ENCODE measurements around the gene DCTN4. TPM values are rescaled to one million over a fixed set of nuclear protein-coding genes. Genes with fewer than 3 reads are reported as not detected.

Gene DCTN4
- total RNA-seq, 1 experiment from 2014 or later: 40.5 TPM

DNA sequence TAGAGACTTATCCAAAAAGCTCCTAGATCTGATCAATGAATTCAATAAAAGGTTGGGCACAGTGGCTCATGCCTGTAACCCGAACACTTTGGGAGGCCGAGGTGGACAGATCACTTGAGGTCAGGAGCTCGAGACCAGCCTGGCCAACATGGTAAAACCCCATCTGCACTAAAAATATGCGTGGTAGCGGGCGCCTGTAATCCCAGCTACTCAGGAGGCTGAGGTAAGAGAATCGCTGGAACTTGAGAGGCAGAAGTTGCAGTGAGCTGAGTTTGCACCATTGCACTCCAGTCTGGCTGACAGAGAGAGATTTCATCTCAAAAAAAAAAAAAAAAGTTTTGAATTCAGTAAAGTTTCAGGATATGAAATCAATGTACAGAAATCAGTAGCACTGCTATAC is 20.0 kb downstream of the DCTN4 start:
- H3F3A ChIP-seq (ENCODE audit: low read length, unreplicated experiment): no peaks in the 10 kb centered on the region
- H4K20me1 ChIP-seq (ENCODE audit: low read length): peaks cover 15% of the 10 kb centered on the region; the same call in 1 of the 2 replicates
- TF ChIP-seq EZH2phosphoT487 (IDR thresholded peaks at IDR 0.05; ENCODE audit: borderline replicate concordance, low read length) (no peak), EZH2 (IDR thresholded peaks at IDR 0.05; ENCODE audit: low read length, unreplicated experiment) (no peak)
- TF ChIP-seq, protein P1, sequence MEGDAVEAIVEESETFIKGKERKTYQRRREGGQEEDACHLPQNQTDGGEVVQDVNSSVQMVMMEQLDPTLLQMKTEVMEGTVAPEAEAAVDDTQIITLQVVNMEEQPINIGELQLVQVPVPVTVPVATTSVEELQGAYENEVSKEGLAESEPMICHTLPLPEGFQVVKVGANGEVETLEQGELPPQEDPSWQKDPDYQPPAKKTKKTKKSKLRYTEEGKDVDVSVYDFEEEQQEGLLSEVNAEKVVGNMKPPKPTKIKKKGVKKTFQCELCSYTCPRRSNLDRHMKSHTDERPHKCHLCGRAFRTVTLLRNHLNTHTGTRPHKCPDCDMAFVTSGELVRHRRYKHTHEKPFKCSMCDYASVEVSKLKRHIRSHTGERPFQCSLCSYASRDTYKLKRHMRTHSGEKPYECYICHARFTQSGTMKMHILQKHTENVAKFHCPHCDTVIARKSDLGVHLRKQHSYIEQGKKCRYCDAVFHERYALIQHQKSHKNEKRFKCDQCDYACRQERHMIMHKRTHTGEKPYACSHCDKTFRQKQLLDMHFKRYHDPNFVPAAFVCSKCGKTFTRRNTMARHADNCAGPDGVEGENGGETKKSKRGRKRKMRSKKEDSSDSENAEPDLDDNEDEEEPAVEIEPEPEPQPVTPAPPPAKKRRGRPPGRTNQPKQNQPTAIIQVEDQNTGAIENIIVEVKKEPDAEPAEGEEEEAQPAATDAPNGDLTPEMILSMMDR (conservative IDR thresholded peaks at IDR 0.05; ENCODE audit: low read depth, low read length): no peak

DNA sequence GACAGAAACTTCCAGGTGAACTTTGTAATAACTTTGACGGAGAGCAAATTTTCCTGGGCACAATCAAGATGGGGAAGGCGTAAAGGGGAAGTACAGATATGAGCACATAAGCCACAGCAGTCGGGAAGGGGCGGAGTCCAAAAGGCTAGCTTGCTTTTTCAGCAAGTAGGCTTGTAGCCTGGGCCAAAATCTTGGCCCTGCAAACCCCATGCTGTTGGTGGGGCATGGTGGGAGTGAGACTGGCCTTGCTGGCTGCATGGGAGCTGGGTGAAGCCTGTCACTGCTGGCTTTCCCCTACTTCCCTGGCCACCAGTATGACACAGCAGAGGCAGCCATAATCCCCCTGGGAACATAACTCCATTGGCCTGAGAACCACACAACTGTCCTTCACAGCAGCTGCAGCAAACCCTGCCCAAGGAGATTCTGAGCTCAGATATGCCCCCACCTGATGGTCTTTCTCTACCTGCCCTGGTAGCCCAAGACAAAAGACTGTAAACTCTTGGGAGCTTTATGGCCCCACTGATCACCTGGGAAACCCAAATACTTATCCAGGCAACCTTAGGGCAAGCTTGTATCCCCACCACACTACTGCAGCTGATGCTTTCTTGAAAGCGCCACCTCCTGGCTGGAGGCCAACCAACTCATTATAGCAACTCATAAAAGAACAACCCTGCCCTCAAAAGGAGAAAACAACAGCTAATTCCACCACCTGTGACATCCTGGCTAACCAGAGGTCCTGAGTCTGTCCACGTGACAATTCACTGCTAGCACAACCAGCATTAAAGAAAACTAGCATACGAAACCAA is 24.0 kb downstream of the DCTN4 start:
- intact Hi-C loops (cut with micrococcal nuclease): no loop called here
- no peaks in the 10 kb centered on the region for H3F3A ChIP-seq (ENCODE audit: low read length, unreplicated experiment)
- DNase-seq: peak; percentile 14
- POLR2A ChIA-PET (ENCODE audit: unreplicated experiment): no interaction called here
- H3K79me2 ChIP-seq (ENCODE audit: low read length): peaks cover 60% of the 10 kb centered on the region
- H3K9ac ChIP-seq (ENCODE audit: low read length): no peak overlapping the region
- H3K27me3 ChIP-seq (ENCODE audit: low read length): no peaks in the 10 kb centered on the region
- no peaks in the 10 kb centered on the region for H3K9me3 ChIP-seq (ENCODE audit: low read length)
- no peaks in the 10 kb centered on the region for H3K4me1 ChIP-seq (ENCODE audit: insufficient read depth, low read length)
- CTCF ChIA-PET: no interaction called here
- peaks cover 15% of the 10 kb centered on the region; the same call in 1 of the 2 replicates for H4K20me1 ChIP-seq (ENCODE audit: low read length)
- TF ChIP-seq EZH2 (IDR thresholded peaks at IDR 0.05; ENCODE audit: low read length, unreplicated experiment) (no peak), EZH2phosphoT487 (IDR thresholded peaks at IDR 0.05; ENCODE audit: borderline replicate concordance, low read length) (no peak)
- TF ChIP-seq, protein P1 (conservative IDR thresholded peaks at IDR 0.05; ENCODE audit: low read depth, low read length): no peak; the same call in 1 of the 2 replicates
- ATAC-seq: no peak
- H3K4me2 ChIP-seq (ENCODE audit: low read length): no peak overlapping the region
- H3K9me2 ChIP-seq (replicated peaks; ENCODE audit: low read length): no peaks in the 10 kb centered on the region
- no peak overlapping the region for H3K27ac ChIP-seq (ENCODE audit: low read length)
- BruUV-seq (replicated peaks): no TSS peak
- H3K4me3 ChIP-seq (ENCODE audit: low read length): no peak overlapping the region
- no peak overlapping the region for H2AFZ ChIP-seq (ENCODE audit: low read length)
- H3K36me3 ChIP-seq (ENCODE audit: low read depth, low read length): peaks cover 41% of the 10 kb centered on the region

More for the DNA sequence above, 20.0 kb downstream of the DCTN4 start:
- intact Hi-C loops (cut with micrococcal nuclease): no loop called here
- POLR2A ChIA-PET (ENCODE audit: unreplicated experiment): no interaction called here
- H3K9me3 ChIP-seq (ENCODE audit: low read length): no peaks in the 10 kb centered on the region
- no peak for DNase-seq
- no peak overlapping the region for H2AFZ ChIP-seq (ENCODE audit: low read length)
- H3K36me3 ChIP-seq (ENCODE audit: low read depth, low read length): peaks cover 19% of the 10 kb centered on the region
- CTCF ChIA-PET: no interaction called here
- no peak for ATAC-seq
- H3K79me2 ChIP-seq (ENCODE audit: low read length): peaks cover 79% of the 10 kb centered on the region
- no peak overlapping the region for H3K4me2 ChIP-seq (ENCODE audit: low read length)
- no peak overlapping the region for H3K4me3 ChIP-seq (ENCODE audit: low read length)
- H3K27ac ChIP-seq (ENCODE audit: low read length): no peak overlapping the region
- no TSS peak for BruUV-seq (replicated peaks)
- H3K9ac ChIP-seq (ENCODE audit: low read length): no peak overlapping the region
- H3K9me2 ChIP-seq (replicated peaks; ENCODE audit: low read length): no peaks in the 10 kb centered on the region
- H3K4me1 ChIP-seq (ENCODE audit: insufficient read depth, low read length): no peaks in the 10 kb centered on the region
- H3K27me3 ChIP-seq (ENCODE audit: low read length): no peaks in the 10 kb centered on the region

DNA sequence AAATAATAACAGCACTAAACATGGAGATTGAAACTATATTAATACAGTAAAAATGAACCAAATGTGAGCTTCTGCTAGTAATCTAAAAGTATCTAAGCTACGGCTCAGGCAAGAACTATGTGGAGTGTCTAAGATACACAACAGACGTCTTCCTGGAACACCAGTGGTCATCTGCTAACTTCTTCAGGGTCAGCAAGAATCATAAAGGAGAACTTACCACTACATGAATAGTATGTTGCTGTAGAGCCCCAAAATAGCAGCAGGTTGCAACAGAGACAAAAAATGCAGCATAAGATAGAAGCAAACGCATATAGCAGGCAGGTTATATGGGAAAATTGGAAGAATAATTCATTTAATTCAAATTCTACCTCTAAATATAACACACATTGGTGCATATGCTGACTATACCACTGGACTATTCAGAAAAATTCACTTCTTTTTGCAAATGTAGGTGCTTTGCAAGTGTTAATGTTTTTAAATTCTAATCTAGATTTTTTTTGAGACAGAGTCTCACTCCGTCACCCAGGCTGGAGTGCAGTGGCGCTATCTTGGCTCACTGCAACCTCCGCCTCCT is 27.1 kb downstream of the DCTN4 start:
- no peak overlapping the region for H2AFZ ChIP-seq (ENCODE audit: low read length)
- H3F3A ChIP-seq (ENCODE audit: low read length, unreplicated experiment): no peaks in the 10 kb centered on the region
- no peaks in the 10 kb centered on the region for H3K9me2 ChIP-seq (replicated peaks; ENCODE audit: low read length)
- no peak overlapping the region for H3K27ac ChIP-seq (ENCODE audit: low read length)
- BruUV-seq (replicated peaks): no TSS peak
- no peaks in the 10 kb centered on the region for H3K4me1 ChIP-seq (ENCODE audit: insufficient read depth, low read length)
- H3K27me3 ChIP-seq (ENCODE audit: low read length): no peaks in the 10 kb centered on the region
- H3K4me2 ChIP-seq (ENCODE audit: low read length): no peak overlapping the region
- TF ChIP-seq EZH2 (IDR thresholded peaks at IDR 0.05; ENCODE audit: low read length, unreplicated experiment) (no peak), EZH2phosphoT487 (IDR thresholded peaks at IDR 0.05; ENCODE audit: borderline replicate concordance, low read length) (no peak)
- TF ChIP-seq, protein P1 (conservative IDR thresholded peaks at IDR 0.05; ENCODE audit: low read depth, low read length): no peak
- intact Hi-C loops (cut with micrococcal nuclease): no loop called here
- H3K9me3 ChIP-seq (ENCODE audit: low read length): no peaks in the 10 kb centered on the region
- ATAC-seq: no peak
- no peak for DNase-seq
- no peak overlapping the region for H3K9ac ChIP-seq (ENCODE audit: low read length)
- ChIA-PET POLR2A (ENCODE audit: unreplicated experiment) (no interaction called here), CTCF (interaction anchor here (0.8 kb wide), 1 partner anchor 31 kb away, joined by 4 read pairs; the partner anchor contains the start of gene RBM22)
- peaks cover 58% of the 10 kb centered on the region for H3K36me3 ChIP-seq (ENCODE audit: low read depth, low read length)
- no peak overlapping the region for H3K4me3 ChIP-seq (ENCODE audit: low read length)
- peaks cover 8% of the 10 kb centered on the region; the same call in 1 of the 2 replicates for H4K20me1 ChIP-seq (ENCODE audit: low read length)
- H3K79me2 ChIP-seq (ENCODE audit: low read length): peaks cover 29% of the 10 kb centered on the region

Data from PC-3 (cell line).